GM23338 (cell line): ENCODE measurements around the gene IQCK.

ENCODE experiments used
- CREB1 ChIP-seq: fragments of 250-450 bp; sonication (Bioruptor Pico); IDR thresholded peaks from 2 replicates; pipeline ENCODE4 v1.5.0; 2020; ENCODE audit warnings: low read depth, mild to moderate bottlenecking, moderate library complexity
- CTCF ChIP-seq, 2 experiments: fragments of 200-600 bp in 1 of 2; sonication (generic) in 1 of 2; conservative IDR thresholded peaks; 2 replicates each; pipeline versions ENCODE4 v1.5.1 to v1.6.1; 2016 to 2017; ENCODE audit warnings: antibody characterized with exemption in 2 of 2, low read depth in 2 of 2, mild to moderate bottlenecking in 2 of 2, moderate library complexity in 1 of 2
- TF ChIP-seq, protein P1 (sequence below): IDR thresholded peaks from one replicate; pipeline ENCODE4 v1.6.1; 2018; ENCODE audit warnings: antibody characterized with exemption; ENCODE audit not compliant: unreplicated experiment

GRCh38 chr16:19701091-19701490 is 17.0 kb upstream of the IQCK start:
- TF ChIP-seq CTCF (conservative IDR thresholded peaks at IDR 0.05; ENCODE audit: low read depth in 2 of 2) = no peak
- TF ChIP-seq CREB1 = no peak
- TF ChIP-seq, protein P1, sequence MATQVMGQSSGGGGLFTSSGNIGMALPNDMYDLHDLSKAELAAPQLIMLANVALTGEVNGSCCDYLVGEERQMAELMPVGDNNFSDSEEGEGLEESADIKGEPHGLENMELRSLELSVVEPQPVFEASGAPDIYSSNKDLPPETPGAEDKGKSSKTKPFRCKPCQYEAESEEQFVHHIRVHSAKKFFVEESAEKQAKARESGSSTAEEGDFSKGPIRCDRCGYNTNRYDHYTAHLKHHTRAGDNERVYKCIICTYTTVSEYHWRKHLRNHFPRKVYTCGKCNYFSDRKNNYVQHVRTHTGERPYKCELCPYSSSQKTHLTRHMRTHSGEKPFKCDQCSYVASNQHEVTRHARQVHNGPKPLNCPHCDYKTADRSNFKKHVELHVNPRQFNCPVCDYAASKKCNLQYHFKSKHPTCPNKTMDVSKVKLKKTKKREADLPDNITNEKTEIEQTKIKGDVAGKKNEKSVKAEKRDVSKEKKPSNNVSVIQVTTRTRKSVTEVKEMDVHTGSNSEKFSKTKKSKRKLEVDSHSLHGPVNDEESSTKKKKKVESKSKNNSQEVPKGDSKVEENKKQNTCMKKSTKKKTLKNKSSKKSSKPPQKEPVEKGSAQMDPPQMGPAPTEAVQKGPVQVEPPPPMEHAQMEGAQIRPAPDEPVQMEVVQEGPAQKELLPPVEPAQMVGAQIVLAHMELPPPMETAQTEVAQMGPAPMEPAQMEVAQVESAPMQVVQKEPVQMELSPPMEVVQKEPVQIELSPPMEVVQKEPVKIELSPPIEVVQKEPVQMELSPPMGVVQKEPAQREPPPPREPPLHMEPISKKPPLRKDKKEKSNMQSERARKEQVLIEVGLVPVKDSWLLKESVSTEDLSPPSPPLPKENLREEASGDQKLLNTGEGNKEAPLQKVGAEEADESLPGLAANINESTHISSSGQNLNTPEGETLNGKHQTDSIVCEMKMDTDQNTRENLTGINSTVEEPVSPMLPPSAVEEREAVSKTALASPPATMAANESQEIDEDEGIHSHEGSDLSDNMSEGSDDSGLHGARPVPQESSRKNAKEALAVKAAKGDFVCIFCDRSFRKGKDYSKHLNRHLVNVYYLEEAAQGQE = no peak
